ENCODE data around the gene CARD11. TPM values are rescaled to one million over a fixed set of nuclear protein-coding genes. Genes with fewer than 3 reads are reported as not detected.

Gene CARD11
- total RNA-seq, 3 donors from 2014 or later = 71.5 to 87.6 (median 87.5) TPM

- Mint-ChIP-seq H3K36me3 (ENCODE audit: insufficient read depth) (no peaks in the 10 kb centered on the region), H3K4me3 (no peak overlapping the region), H3K9me3 (no peaks in the 10 kb centered on the region), H3K4me1 (ENCODE audit: low read depth) (peaks cover 24% of the 10 kb centered on the region), H3K27me3 (ENCODE audit: low read depth) (no peaks in the 10 kb centered on the region)
- peak in 1 of 2 donors; percentile 25 for ATAC-seq
- DNase-seq = no peak
Measured at GRCh38 chr7:2893411-2893861, 150.2 kb downstream of the CARD11 start.

GRCh38 chr7:2892549-2892948, 151.1 kb downstream of the CARD11 start:
- DNase-seq (no peak), ATAC-seq (no peak)
- H3K27me3 Mint-ChIP-seq (ENCODE audit: low read depth) = no peaks in the 10 kb centered on the region
- H3K4me3 Mint-ChIP-seq = no peak overlapping the region
- H3K9me3 Mint-ChIP-seq = no peaks in the 10 kb centered on the region
- H3K4me1 Mint-ChIP-seq (ENCODE audit: low read depth) = peaks cover 24% of the 10 kb centered on the region
- H3K36me3 Mint-ChIP-seq (ENCODE audit: insufficient read depth) = no peaks in the 10 kb centered on the region

- ATAC-seq (no peak), DNase-seq (no peak)
- H3K27me3 Mint-ChIP-seq (ENCODE audit: low read depth) = no peaks in the 10 kb centered on the region
- no peak overlapping the region for H3K4me3 Mint-ChIP-seq
- H3K4me1 Mint-ChIP-seq (ENCODE audit: low read depth) = peaks cover 5% of the 10 kb centered on the region
- no peaks in the 10 kb centered on the region for H3K36me3 Mint-ChIP-seq (ENCODE audit: insufficient read depth)
- H3K9me3 Mint-ChIP-seq = no peaks in the 10 kb centered on the region
Measured at GRCh38 chr7:2887816-2888215, 155.9 kb downstream of the CARD11 start.

GRCh38 chr7:2886900-2887299, 156.8 kb downstream of the CARD11 start:
- Mint-ChIP-seq H3K27me3 (ENCODE audit: low read depth) (no peaks in the 10 kb centered on the region), H3K36me3 (ENCODE audit: insufficient read depth) (no peaks in the 10 kb centered on the region), H3K4me1 (ENCODE audit: low read depth) (peaks cover 3% of the 10 kb centered on the region), H3K9me3 (no peaks in the 10 kb centered on the region), H3K4me3 (no peak overlapping the region)
- ATAC-seq (peak; percentile 80 to 88), DNase-seq (peak; percentile 32)

GRCh38 chr7:2886391-2886790, 157.3 kb downstream of the CARD11 start:
- Mint-ChIP-seq H3K36me3 (ENCODE audit: insufficient read depth) (no peaks in the 10 kb centered on the region), H3K27me3 (ENCODE audit: low read depth) (no peaks in the 10 kb centered on the region), H3K9me3 (no peaks in the 10 kb centered on the region), H3K4me1 (ENCODE audit: low read depth) (peaks cover 3% of the 10 kb centered on the region), H3K4me3 (no peak overlapping the region)
- no peak for ATAC-seq
- no peak for DNase-seq

GRCh38 chr7:2884161-2884560, 159.5 kb downstream of the CARD11 start:
- ATAC-seq (no peak), DNase-seq (no peak)
- no peak overlapping the region for H3K4me3 Mint-ChIP-seq
- peaks cover 13% of the 10 kb centered on the region for H3K4me1 Mint-ChIP-seq (ENCODE audit: low read depth)
- no peaks in the 10 kb centered on the region for H3K27me3 Mint-ChIP-seq (ENCODE audit: low read depth)
- no peaks in the 10 kb centered on the region for H3K9me3 Mint-ChIP-seq
- H3K36me3 Mint-ChIP-seq (ENCODE audit: insufficient read depth) = no peaks in the 10 kb centered on the region

- ATAC-seq = no peak
- DNase-seq = no peak
- H3K4me3 Mint-ChIP-seq = no peak overlapping the region
- H3K27me3 Mint-ChIP-seq (ENCODE audit: low read depth) = no peaks in the 10 kb centered on the region
- peaks cover 23% of the 10 kb centered on the region for H3K4me1 Mint-ChIP-seq (ENCODE audit: low read depth)
- no peaks in the 10 kb centered on the region for H3K36me3 Mint-ChIP-seq (ENCODE audit: insufficient read depth)
- H3K9me3 Mint-ChIP-seq = no peaks in the 10 kb centered on the region
Measured at GRCh38 chr7:2883101-2883500, 160.6 kb downstream of the CARD11 start.

- Mint-ChIP-seq H3K4me3 (no peak overlapping the region), H3K4me1 (ENCODE audit: low read depth) (peaks cover 24% of the 10 kb centered on the region), H3K36me3 (ENCODE audit: insufficient read depth) (no peaks in the 10 kb centered on the region), H3K27me3 (ENCODE audit: low read depth) (no peaks in the 10 kb centered on the region), H3K9me3 (no peaks in the 10 kb centered on the region)
- DNase-seq = no peak
- ATAC-seq = no peak
Measured at GRCh38 chr7:2882111-2882510, 161.6 kb downstream of the CARD11 start.

GRCh38 chr7:2880874-2881533, 162.7 kb downstream of the CARD11 start:
- H3K27me3 Mint-ChIP-seq (ENCODE audit: low read depth) = no peaks in the 10 kb centered on the region
- DNase-seq = no peak
- no peak for ATAC-seq

GRCh38 chr7:2880051-2880450, 163.6 kb downstream of the CARD11 start:
- Mint-ChIP-seq H3K36me3 (ENCODE audit: insufficient read depth) (no peaks in the 10 kb centered on the region), H3K4me1 (ENCODE audit: low read depth) (peaks cover 24% of the 10 kb centered on the region), H3K9me3 (no peaks in the 10 kb centered on the region), H3K4me3 (no peak overlapping the region), H3K27me3 (ENCODE audit: low read depth) (no peaks in the 10 kb centered on the region)
- DNase-seq = no peak
- peak in 1 of 2 donors; percentile 14 for ATAC-seq

More at GRCh38 chr7:2880874-2881533, 162.7 kb downstream of the CARD11 start:
- Mint-ChIP-seq H3K4me1 (ENCODE audit: low read depth) (peaks cover 22% of the 10 kb centered on the region), H3K4me3 (no peak overlapping the region), H3K9me3 (no peaks in the 10 kb centered on the region), H3K36me3 (ENCODE audit: insufficient read depth) (no peaks in the 10 kb centered on the region)

GRCh38 chr7:2879354-2879753, 164.3 kb downstream of the CARD11 start:
- H3K27me3 Mint-ChIP-seq (ENCODE audit: low read depth) = no peaks in the 10 kb centered on the region
- H3K9me3 Mint-ChIP-seq = no peaks in the 10 kb centered on the region
- H3K36me3 Mint-ChIP-seq (ENCODE audit: insufficient read depth) = no peaks in the 10 kb centered on the region
- DNase-seq (no peak), ATAC-seq (peak in 1 of 2 donors; percentile 11)
- peaks cover 24% of the 10 kb centered on the region for H3K4me1 Mint-ChIP-seq (ENCODE audit: low read depth)
- H3K4me3 Mint-ChIP-seq = no peak overlapping the region

- ATAC-seq = no peak
- Mint-ChIP-seq H3K27me3 (ENCODE audit: low read depth) (no peaks in the 10 kb centered on the region), H3K36me3 (ENCODE audit: insufficient read depth) (no peaks in the 10 kb centered on the region), H3K9me3 (no peaks in the 10 kb centered on the region), H3K4me1 (ENCODE audit: low read depth) (peaks cover 24% of the 10 kb centered on the region), H3K4me3 (no peak overlapping the region)
- DNase-seq = no peak
Measured at GRCh38 chr7:2878306-2878705, 165.4 kb downstream of the CARD11 start.

- Mint-ChIP-seq H3K27me3 (ENCODE audit: low read depth) (no peaks in the 10 kb centered on the region), H3K4me3 (no peak overlapping the region), H3K36me3 (ENCODE audit: insufficient read depth) (no peaks in the 10 kb centered on the region), H3K4me1 (ENCODE audit: low read depth) (peaks cover 28% of the 10 kb centered on the region), H3K9me3 (no peaks in the 10 kb centered on the region)
- ATAC-seq (no peak), DNase-seq (no peak)
Measured at GRCh38 chr7:2876031-2876731, 167.5 kb downstream of the CARD11 start.

GRCh38 chr7:2873686-2874551, 169.7 kb downstream of the CARD11 start:
- ATAC-seq = peak; percentile 17 to 25
- Mint-ChIP-seq H3K36me3 (ENCODE audit: insufficient read depth) (no peaks in the 10 kb centered on the region), H3K27me3 (ENCODE audit: low read depth) (no peaks in the 10 kb centered on the region), H3K4me1 (ENCODE audit: low read depth) (peaks cover 37% of the 10 kb centered on the region), H3K9me3 (no peaks in the 10 kb centered on the region), H3K4me3 (no peak overlapping the region)
- no peak for DNase-seq
